Suprapubic skin (tissue), 4 donors: ENCODE data around the gene NDUFV1. TPM values are rescaled to one million over a fixed set of nuclear protein-coding genes. Genes with fewer than 3 reads are reported as not detected.
A peak's percentile ranks its signal among the peaks of the same experiment; 100 is the strongest.
"Not testable (repeated sequence)": the region's sequence is repeated elsewhere in the genome, so short reads cannot be mapped to it uniquely, and the experiment has no call there.

ENCODE experiments used
- DNase-seq, 2 donors: peaks; one replicate each; pipeline ENCODE4 v3.0.0-alpha.2; 2019; ENCODE audit warnings: low spot score in 2 of 2
- H3K27ac ChIP-seq: fragments of 200-600 bp; sonication (generic); one replicate; pipeline ENCODE4 v1.5.1; 2019
- H3K27me3 ChIP-seq: fragments of 200-600 bp; sonication (generic); one replicate; pipeline ENCODE4 v1.5.1; 2019
- H3K36me3 ChIP-seq: fragments of 200-600 bp; sonication (generic); one replicate; pipeline ENCODE4 v1.5.1; 2019
- H3K4me1 ChIP-seq: fragments of 200-600 bp; sonication (generic); one replicate; pipeline ENCODE4 v1.5.1; 2019
- H3K4me3 ChIP-seq: fragments of 200-600 bp; sonication (generic); one replicate; pipeline ENCODE4 v1.5.1; 2019; ENCODE audit warnings: mild to moderate bottlenecking
- H3K9me3 ChIP-seq: fragments of 200-600 bp; sonication (generic); one replicate; pipeline ENCODE4 v1.5.1; 2019
- CTCF ChIP-seq, 2 donors: fragments of 200-600 bp in 1 of 2; fragments of 450-650 bp in 1 of 2; sonication (generic) in 1 of 2; IDR thresholded peaks; one replicate each; pipeline ENCODE4 v1.5.1; 2016 to 2019; ENCODE audit warnings: antibody characterized with exemption in 2 of 2, mild to moderate bottlenecking in 1 of 2, moderate library complexity in 1 of 2
- EP300 ChIP-seq: sonication (generic); formaldehyde crosslinking; IDR thresholded peaks from one replicate; pipeline ENCODE4 v1.6.1; 2017; ENCODE audit warnings: antibody characterized with exemption
- POLR2A ChIP-seq, 2 donors: fragments of 450-650 bp; IDR thresholded peaks; one replicate each; pipeline ENCODE4 v1.6.1; 2017; ENCODE audit warnings: antibody characterized with exemption in 2 of 2, mild to moderate bottlenecking in 2 of 2, moderate library complexity in 2 of 2
- POLR2AphosphoS5 ChIP-seq, 3 donors: sonication (generic); formaldehyde crosslinking; IDR thresholded peaks; one replicate each; pipeline ENCODE4 v1.6.1; 2017; ENCODE audit warnings: antibody characterized with exemption in 3 of 3
- WGBS: methylation state at CpG from one replicate; pipeline ENCODE4 v1.1.5; 2018; 5-methylcytosine and 5-hydroxymethylcytosine counted together
- total RNA-seq, 4 donors: library from RNA; depleted of rRNA; stranded (reverse); fragments of >200 nt; gene quantifications; one replicate each; pipeline ENCODE4 v1.1.0, GENCODE V29; 2016

The NDUFV1 gene
- 100 to 1,000 TPM; 200 to 361 (median 275) TPM for total RNA-seq

- TF ChIP-seq POLR2A (IDR thresholded peaks at IDR 0.05): peak in 1 of 2 donors; percentile 29
- TF ChIP-seq EP300: no peak
- peak; percentile 61 to 75 for TF ChIP-seq CTCF (IDR thresholded peaks at IDR 0.05)
- TF ChIP-seq POLR2AphosphoS5 (IDR thresholded peaks at IDR 0.05): peak; percentile 52 to 92 (median 60)
- under 1% methylated on average over 35 of the region's 69 CpGs for WGBS
These were observed at the start of gene NDUFV1 for GRCh38 chr11:67606492-67607295. Gene NDUFV1, plus strand, starts transcription at chr11:67606936. Its CDS starts 69 bp downstream, at chr11:67607005.

GRCh38 chr11:67558084-67558772 lies 48.5 kb upstream of the NDUFV1 start:
- Histone ChIP-seq H3K4me3 (no peak overlapping the region), H3K36me3 (no peaks in the 10 kb centered on the region), H3K27me3 (peaks cover 5% of the 10 kb centered on the region), H3K4me1 (peaks cover 4% of the 10 kb centered on the region), H3K27ac (no peak overlapping the region), H3K9me3 (no peaks in the 10 kb centered on the region)
- TF ChIP-seq CTCF (IDR thresholded peaks at IDR 0.05): no peak
- no peak for TF ChIP-seq POLR2AphosphoS5 (IDR thresholded peaks at IDR 0.05)
- TF ChIP-seq EP300: no peak
- TF ChIP-seq POLR2A (IDR thresholded peaks at IDR 0.05): no peak
- 62% methylated on average over 18 of the region's 19 CpGs for WGBS
- no peak for DNase-seq

More at GRCh38 chr11:67606492-67607295, at the start of gene NDUFV1:
- H3K27ac ChIP-seq: peak within 1 kb of the TSS; percentile 71
- peak within 1 kb of the TSS; percentile 77 for H3K4me3 ChIP-seq
- DNase-seq: peak; percentile 97
- peaks cover 28% of the 10 kb centered on the region for H3K4me1 ChIP-seq
- peaks cover 34% of the 10 kb centered on the region for H3K36me3 ChIP-seq
- no peaks in the 10 kb centered on the region for H3K9me3 ChIP-seq
- H3K27me3 ChIP-seq: no peaks in the 10 kb centered on the region

- Histone ChIP-seq H3K27me3 (peaks cover 5% of the 10 kb centered on the region), H3K36me3 (no peaks in the 10 kb centered on the region), H3K4me1 (peaks cover 4% of the 10 kb centered on the region), H3K9me3 (no peaks in the 10 kb centered on the region), H3K4me3 (no peak overlapping the region), H3K27ac (no peak overlapping the region)
- DNase-seq: no peak
- no peak for TF ChIP-seq POLR2A (IDR thresholded peaks at IDR 0.05)
- TF ChIP-seq EP300: no peak
- TF ChIP-seq POLR2AphosphoS5 (IDR thresholded peaks at IDR 0.05): no peak
- TF ChIP-seq CTCF (IDR thresholded peaks at IDR 0.05): no peak
- WGBS: 78% methylated on average over 10 of the region's 10 CpGs
These were observed 44.6 kb upstream of the NDUFV1 start for GRCh38 chr11:67561971-67562619.

- peaks cover 4% of the 10 kb centered on the region for H3K4me1 ChIP-seq
- 70% methylated on average over 10 of the region's 10 CpGs for WGBS
- no peaks in the 10 kb centered on the region for H3K9me3 ChIP-seq
- H3K4me3 ChIP-seq: no peak overlapping the region
- no peak for DNase-seq
- peaks cover 5% of the 10 kb centered on the region for H3K27me3 ChIP-seq
- no peak for TF ChIP-seq EP300
- no peak for TF ChIP-seq POLR2AphosphoS5 (IDR thresholded peaks at IDR 0.05)
- no peak for TF ChIP-seq POLR2A (IDR thresholded peaks at IDR 0.05)
- TF ChIP-seq CTCF (IDR thresholded peaks at IDR 0.05): no peak
- no peaks in the 10 kb centered on the region for H3K36me3 ChIP-seq
- H3K27ac ChIP-seq: no peak overlapping the region
These were observed 43.6 kb upstream of the NDUFV1 start for GRCh38 chr11:67562963-67563704.

GRCh38 chr11:67563705-67564114 lies 43.0 kb upstream of the NDUFV1 start:
- WGBS: 51% methylated on average over 11 of the region's 11 CpGs
- not testable (repeated sequence) for H3K4me3 ChIP-seq, H3K27ac ChIP-seq, H3K4me1 ChIP-seq, H3K36me3 ChIP-seq, DNase-seq, H3K27me3 ChIP-seq, H3K9me3 ChIP-seq
